Glutamatergic neuron (in vitro differentiated cells): Measurements from ENCODE around the gene CKB. TPM values are rescaled to one million over a fixed set of nuclear protein-coding genes. Genes with fewer than 3 reads are reported as not detected.
A peak's percentile ranks its signal among the peaks of the same experiment; 100 is the strongest.

Experiments
- DNase-seq: peaks from one replicate; pipeline ENCODE4 v3.0.0; 2022
- H3K27ac Mint-ChIP-seq: one replicate; pipeline ENCODE4 v1.8.0; 2020; ENCODE audit warnings: mild to moderate bottlenecking, mixed read lengths, inconsistent platforms; ENCODE audit not compliant: unreplicated experiment
- H3K27me3 Mint-ChIP-seq: one replicate; pipeline ENCODE4 v1.8.0; 2020; ENCODE audit warnings: mild to moderate bottlenecking, moderate library complexity, mixed read lengths, inconsistent platforms; ENCODE audit not compliant: unreplicated experiment
- H3K36me3 Mint-ChIP-seq: one replicate; pipeline ENCODE4 v1.8.0; 2020; ENCODE audit warnings: mild to moderate bottlenecking, mixed read lengths, inconsistent platforms; ENCODE audit not compliant: unreplicated experiment
- H3K4me1 Mint-ChIP-seq: one replicate; pipeline ENCODE4 v1.8.0; 2020; ENCODE audit warnings: mild to moderate bottlenecking, low read depth, mixed read lengths, inconsistent platforms; ENCODE audit not compliant: unreplicated experiment
- H3K4me3 Mint-ChIP-seq: one replicate; pipeline ENCODE4 v1.8.0; 2020; ENCODE audit warnings: mild to moderate bottlenecking, mixed read lengths, inconsistent platforms; ENCODE audit not compliant: unreplicated experiment
- H3K9me3 Mint-ChIP-seq: one replicate; pipeline ENCODE4 v1.8.0; 2020; ENCODE audit warnings: mild to moderate bottlenecking, moderate library complexity, mixed read lengths, inconsistent platforms; ENCODE audit not compliant: unreplicated experiment
- total RNA-seq: library from RNA; stranded (reverse); fragmentation: NEBNext Ultra II Directional; extraction: Animal tissue kit (Norgen Biotek cat#: 25700); gene quantifications from one replicate; pipeline ENCODE4 v1.2.1, GENCODE V29; 2021; ENCODE audit not compliant: unreplicated experiment
- TF ChIP-seq, protein P1 (sequence below): fragments of 200-600 bp; sonication (generic); IDR thresholded peaks from one replicate; pipeline ENCODE4 v1.5.0; 2021; ENCODE audit not compliant: partially characterized antibody, unreplicated experiment

CKB gene
- total RNA-seq, 1 donor from 2014 or later, result 2,561 TPM

DNA sequence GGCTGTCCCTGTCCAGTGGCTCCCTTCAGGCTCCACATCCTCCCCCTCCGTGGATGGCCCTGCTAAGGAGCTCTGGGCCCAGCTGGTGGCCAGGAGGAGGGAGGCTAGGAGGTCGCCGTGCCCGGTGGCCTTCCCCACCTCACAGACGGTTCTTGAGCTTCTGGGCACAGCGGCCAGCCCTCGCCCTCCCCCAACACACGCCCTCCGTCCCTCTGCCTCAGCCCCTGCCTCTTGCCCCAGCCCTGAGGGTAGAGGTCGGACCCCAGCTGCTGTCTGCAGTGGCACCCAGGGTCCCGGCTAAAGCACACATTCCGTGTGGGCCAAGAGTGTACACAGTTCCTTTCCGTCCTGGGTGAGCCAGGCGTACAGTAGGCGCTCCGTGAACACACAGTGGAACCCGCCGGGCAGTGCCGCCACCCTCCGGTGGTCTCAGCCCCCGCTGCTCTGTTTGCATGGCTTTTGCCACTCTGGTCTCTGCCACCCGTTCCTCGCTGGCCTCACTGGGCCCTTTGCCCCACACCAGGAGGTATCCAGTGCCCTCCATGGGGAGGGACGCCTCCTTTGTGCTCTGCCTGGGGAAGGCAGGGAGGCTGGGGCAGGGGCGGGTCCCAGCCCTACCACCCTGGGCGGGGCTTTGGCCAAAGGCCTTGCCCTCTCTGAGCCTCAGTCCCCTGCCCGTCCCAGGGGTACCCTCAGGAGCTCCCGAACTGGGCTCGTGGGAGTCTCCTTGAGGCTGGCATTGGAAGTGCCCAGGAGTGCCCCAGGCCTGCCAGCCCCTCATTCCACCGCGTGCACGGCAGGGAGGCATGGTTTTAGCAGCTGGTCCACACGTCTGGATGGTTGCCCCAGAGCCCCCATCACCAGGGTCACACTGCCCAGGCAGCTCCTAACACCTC is 19.3 kb upstream of the CKB start:
- peaks cover 14% of the 10 kb centered on the region for H3K27me3 Mint-ChIP-seq
- no peak overlapping the region for H3K4me3 Mint-ChIP-seq
- TF ChIP-seq, protein P1, sequence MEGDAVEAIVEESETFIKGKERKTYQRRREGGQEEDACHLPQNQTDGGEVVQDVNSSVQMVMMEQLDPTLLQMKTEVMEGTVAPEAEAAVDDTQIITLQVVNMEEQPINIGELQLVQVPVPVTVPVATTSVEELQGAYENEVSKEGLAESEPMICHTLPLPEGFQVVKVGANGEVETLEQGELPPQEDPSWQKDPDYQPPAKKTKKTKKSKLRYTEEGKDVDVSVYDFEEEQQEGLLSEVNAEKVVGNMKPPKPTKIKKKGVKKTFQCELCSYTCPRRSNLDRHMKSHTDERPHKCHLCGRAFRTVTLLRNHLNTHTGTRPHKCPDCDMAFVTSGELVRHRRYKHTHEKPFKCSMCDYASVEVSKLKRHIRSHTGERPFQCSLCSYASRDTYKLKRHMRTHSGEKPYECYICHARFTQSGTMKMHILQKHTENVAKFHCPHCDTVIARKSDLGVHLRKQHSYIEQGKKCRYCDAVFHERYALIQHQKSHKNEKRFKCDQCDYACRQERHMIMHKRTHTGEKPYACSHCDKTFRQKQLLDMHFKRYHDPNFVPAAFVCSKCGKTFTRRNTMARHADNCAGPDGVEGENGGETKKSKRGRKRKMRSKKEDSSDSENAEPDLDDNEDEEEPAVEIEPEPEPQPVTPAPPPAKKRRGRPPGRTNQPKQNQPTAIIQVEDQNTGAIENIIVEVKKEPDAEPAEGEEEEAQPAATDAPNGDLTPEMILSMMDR, result peak; percentile 14
- peaks cover 2% of the 10 kb centered on the region for H3K9me3 Mint-ChIP-seq
- peak overlapping the region; percentile 84 for H3K27ac Mint-ChIP-seq
- no peaks in the 10 kb centered on the region for H3K36me3 Mint-ChIP-seq
- H3K4me1 Mint-ChIP-seq, result peaks cover 15% of the 10 kb centered on the region
- DNase-seq, result peak; percentile 56

DNA sequence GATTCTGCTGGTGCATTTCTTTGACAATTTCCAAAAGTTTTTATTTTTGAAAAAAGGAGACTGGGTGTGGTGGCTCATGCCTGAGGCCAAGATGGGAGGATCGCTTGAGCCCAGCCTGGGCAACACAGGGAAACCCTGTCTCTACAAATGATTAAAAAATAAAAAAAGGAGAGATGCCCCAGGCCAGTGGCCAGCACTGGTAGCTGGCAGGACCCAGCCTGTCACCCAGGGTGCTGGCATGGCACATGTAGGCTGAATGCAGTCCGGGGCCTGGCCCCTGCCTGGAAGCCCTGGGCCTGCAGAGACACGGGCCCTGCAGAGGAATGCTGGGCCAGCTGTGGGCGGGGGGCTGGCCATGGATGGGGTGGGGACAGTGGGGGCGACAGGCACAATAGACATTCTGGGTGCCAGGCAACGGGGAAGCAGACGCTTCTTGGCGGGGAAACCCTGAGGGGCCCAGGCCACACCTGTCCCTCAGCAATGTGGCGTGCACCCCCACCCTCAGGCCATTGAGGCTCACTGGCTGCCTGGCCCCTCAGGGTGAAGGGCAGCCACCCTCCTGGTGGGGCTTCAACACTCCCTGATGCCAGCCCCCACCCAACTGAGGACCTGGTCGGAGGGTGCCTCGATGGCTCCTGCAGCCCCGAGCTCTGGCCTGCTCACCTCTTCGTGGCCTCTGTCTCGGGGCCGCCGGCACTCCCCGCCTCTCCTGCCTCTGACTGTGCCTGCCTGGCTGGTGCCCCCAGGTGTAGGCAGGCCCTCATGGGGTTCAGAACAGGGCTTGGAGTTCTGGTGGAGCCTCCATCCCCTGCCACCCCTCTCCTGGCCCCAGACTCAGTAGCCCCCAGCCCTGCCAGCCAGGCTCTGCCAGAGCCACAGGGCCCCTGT is 18.4 kb upstream of the CKB start:
- TF ChIP-seq, protein P1, result no peak
- Mint-ChIP-seq H3K27me3 (peaks cover 12% of the 10 kb centered on the region), H3K27ac (peak overlapping the region; percentile 76), H3K36me3 (no peaks in the 10 kb centered on the region), H3K4me1 (peaks cover 14% of the 10 kb centered on the region), H3K9me3 (peaks cover 2% of the 10 kb centered on the region), H3K4me3 (no peak overlapping the region)
- peak; percentile 7 for DNase-seq

DNA sequence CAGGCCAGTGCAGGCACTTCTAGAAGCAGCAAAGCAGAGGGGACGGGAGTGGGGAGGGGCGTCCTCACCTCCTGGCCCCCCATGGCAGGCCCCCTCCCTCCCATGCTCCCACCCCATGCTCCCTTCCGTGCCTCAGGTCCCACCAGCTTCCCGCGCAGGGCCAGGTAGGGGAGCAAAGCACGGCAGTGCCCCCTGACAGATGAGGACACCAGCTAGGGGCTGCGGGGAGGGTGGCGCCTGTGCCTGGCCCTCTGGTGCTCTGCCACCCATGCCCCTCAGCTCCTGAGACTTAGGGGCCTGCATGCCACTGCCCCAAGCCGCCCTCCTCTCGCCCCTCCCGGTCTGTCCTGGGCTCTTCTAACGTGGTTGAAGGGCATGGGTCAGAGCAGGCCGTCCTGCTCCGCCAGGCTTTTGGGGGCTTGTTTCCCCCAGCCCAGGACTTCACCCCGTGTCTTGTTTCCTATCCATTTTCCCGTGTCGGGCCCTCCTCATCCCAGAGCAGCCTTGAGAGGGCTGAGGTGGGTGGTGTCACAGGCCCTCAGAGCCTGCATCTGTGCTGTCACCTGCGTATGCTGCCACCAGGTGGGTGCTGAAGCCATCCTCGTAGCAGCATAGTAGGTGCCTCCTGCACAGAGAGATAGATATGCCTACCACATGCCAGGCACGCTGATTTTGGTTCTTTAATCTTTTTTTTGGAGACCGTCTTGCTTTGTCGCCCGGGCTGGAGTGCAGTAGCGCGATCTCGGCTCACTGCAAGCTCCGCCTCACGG is 16.6 kb upstream of the CKB start:
- H3K27ac Mint-ChIP-seq, result no peak overlapping the region

DNA sequence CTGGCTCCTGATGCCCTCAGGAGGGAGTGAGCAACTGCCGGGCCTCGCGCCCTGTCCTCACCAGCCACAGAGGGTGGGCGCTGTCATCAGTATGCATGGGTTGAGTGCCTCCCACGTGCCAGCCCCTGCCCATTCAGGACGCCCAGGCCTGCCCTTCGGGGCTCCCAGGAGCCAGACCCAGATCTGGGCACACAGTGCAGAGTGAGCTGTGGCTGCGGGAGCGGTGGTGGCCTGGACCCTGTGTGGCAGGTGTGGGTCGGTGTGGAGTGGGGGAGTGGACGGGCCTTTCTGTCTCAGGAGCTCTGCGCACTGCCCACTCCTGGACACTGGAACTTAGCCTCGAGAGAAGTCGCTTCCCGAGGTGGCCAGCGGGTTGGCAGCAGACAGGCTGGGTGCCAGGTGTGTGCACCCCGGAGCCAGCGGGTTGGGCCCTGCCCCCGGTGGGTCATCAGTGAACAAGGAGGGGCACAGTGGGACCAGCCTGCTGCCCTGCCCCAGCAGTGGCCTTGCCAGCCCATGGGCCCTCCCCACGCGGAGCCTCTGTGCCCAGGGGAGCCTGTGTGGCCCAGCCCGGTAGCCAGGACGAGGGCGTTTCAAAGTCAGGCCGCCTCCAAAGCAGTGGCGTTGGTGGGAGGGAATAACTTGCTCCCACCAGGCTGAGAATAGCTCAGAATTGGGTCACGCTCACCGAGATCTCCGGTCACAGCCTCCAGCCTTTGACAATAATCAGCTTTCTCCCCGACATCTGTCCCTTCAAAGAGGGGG is 15.8 kb upstream of the CKB start:
- Mint-ChIP-seq H3K27ac (no peak overlapping the region), H3K9me3 (peaks cover 1% of the 10 kb centered on the region), H3K4me3 (no peak overlapping the region), H3K36me3 (no peaks in the 10 kb centered on the region), H3K4me1 (peaks cover 8% of the 10 kb centered on the region), H3K27me3 (peaks cover 9% of the 10 kb centered on the region)
- DNase-seq, result peak; percentile 33
- TF ChIP-seq, protein P1, result no peak

More for the DNA sequence above, 16.6 kb upstream of the CKB start:
- Mint-ChIP-seq H3K4me1 (peaks cover 8% of the 10 kb centered on the region), H3K36me3 (no peaks in the 10 kb centered on the region), H3K4me3 (no peak overlapping the region), H3K9me3 (peaks cover 1% of the 10 kb centered on the region), H3K27me3 (peaks cover 9% of the 10 kb centered on the region)
- TF ChIP-seq, protein P1, result no peak
- peak; percentile 14 for DNase-seq
